ENCODE data around the gene KCNH1.
A peak's percentile ranks its signal among the peaks of the same experiment; 100 is the strongest.

The KCNH1 gene, protein sequence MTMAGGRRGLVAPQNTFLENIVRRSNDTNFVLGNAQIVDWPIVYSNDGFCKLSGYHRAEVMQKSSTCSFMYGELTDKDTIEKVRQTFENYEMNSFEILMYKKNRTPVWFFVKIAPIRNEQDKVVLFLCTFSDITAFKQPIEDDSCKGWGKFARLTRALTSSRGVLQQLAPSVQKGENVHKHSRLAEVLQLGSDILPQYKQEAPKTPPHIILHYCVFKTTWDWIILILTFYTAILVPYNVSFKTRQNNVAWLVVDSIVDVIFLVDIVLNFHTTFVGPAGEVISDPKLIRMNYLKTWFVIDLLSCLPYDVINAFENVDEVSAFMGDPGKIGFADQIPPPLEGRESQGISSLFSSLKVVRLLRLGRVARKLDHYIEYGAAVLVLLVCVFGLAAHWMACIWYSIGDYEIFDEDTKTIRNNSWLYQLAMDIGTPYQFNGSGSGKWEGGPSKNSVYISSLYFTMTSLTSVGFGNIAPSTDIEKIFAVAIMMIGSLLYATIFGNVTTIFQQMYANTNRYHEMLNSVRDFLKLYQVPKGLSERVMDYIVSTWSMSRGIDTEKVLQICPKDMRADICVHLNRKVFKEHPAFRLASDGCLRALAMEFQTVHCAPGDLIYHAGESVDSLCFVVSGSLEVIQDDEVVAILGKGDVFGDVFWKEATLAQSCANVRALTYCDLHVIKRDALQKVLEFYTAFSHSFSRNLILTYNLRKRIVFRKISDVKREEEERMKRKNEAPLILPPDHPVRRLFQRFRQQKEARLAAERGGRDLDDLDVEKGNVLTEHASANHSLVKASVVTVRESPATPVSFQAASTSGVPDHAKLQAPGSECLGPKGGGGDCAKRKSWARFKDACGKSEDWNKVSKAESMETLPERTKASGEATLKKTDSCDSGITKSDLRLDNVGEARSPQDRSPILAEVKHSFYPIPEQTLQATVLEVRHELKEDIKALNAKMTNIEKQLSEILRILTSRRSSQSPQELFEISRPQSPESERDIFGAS

DNA sequence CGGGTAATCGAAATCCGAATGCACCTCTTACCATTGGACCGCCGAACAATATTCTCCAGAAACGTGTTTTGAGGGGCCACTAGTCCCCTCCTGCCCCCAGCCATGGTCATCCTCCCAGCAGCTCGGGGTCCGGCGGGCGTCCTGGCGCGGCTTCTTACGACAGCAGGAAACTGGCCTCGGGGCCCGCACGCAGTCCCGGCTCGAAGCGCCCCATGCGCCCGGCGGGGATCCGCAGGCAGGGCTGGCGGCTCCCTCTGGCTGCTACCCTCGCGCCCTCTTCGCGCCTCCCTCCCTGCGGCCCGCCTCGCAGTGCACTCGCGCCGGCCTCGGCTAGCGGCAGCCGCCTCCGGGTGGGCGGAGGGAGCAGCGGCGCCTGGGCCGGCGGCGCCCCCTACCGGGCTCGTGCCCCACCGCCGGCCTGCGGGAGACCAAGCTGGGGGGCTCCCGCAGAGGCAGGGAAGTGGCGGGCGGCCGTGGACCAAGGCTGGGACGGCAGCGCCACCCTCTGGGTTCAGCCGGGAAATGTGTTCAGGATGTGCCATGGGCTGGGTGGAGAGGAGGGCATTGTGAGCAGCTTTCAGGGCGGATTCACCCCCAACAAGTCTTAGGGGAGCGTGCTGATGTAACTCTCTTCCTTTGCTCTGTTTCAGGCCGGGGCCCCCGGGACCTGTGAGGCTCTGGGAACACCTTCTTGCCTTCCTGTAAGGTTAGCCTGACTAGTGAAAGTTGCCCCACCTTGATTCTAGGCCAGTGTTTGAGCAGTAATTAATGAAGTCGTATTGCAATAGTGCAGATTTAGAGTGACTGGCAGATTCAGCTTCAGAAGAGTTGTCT, at the start of gene KCNH1:
Gene KCNH1, minus strand, starts transcription at position 313 of the 834 bp plus-strand sequence. Its CDS starts 203 bp downstream, at position 110.
- DNase-seq (ENCODE audit: low read depth, low spot score), result peak; percentile 15

DNA sequence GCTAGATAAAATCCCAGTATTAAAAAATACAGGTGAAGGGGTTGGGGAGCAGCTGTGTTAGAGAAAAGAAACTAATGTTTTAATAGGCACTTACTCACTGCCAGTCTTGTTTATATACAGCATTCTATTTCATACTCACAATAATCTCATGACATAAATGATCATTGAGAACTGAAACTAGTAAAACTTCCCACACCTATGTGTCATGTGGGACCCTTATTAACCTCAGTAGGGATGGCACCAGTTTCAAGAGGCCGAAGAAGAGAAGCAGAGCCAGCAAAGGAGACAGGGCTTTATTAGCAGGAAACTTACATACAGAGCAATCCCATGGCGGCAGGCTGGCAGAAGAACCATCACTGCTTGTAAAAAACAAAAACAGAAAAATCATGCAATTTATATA, 48.8 kb upstream of the KCNH1 start:
- DNase-seq (ENCODE audit: low read depth, low spot score), result no peak

DNA sequence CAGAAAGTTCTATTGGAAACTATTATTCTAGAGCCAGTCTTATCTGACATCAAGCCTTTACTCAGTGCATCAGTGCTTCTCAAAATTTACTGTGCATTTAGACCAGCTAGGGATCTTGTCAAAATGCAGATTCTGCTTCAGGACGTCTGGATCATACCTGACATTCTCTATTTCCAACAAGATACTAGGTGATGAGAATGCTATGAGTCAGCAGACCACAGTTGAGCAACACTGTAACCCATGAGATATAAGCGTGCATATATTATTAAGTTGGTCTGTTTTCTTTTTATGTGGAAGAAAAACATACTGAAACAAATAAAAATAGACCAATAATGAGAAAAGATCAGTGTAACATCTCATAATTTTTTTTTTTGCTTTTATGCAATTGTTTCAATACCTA, 40.4 kb upstream of the KCNH1 start:
- no peak for DNase-seq (ENCODE audit: low read depth, low spot score)

GRCh38 chr1:211172657-211173056, 38.7 kb upstream of the KCNH1 start:
- DNase-seq (ENCODE audit: low read depth, low spot score), result no peak

- DNase-seq (ENCODE audit: low read depth, low spot score), result no peak
Observed at GRCh38 chr1:211169353-211169752, 35.4 kb upstream of the KCNH1 start.

DNA sequence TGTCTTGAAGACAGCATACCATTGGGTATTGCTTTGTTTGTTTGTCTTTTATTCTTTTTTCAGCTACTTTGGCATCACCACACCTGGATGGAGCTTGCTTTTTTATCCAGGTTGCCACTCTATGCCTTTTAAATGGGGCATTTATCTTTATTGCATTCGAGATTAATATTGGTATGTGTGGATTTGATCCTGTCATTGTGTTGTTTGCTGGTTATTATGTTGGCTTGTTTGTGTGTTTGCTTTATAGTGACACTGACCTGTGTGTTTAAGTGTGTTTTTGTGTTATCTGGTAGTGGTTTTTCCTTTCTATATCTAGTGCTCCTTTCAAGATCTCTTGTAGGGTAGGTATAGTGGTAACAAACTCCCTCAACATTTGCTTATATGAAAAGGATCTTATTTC, 24.9 kb upstream of the KCNH1 start:
- no peak for DNase-seq (ENCODE audit: low read depth, low spot score)

DNA sequence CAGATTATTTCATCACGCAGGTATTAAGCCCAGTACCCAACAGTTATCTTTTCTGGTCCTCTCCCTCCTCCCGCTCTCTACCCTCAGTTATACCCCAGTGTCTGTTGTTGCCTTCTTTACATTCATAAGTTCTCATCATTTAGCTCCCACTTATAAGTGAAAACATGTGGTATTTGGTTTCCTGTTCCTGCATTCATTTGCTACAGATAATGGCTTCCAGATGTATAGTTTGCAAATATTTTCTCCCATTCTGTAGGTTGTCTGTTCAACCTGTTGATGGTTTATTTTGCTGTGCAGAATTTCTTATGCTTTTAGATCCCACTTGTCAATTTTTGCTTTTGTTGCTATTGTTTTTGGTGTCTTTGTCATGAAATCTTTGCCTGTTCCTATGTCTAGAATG, 21.1 kb upstream of the KCNH1 start:
- no peak for DNase-seq (ENCODE audit: low read depth, low spot score)

- DNase-seq (ENCODE audit: low read depth, low spot score), result no peak
Observed at GRCh38 chr1:211153932-211154331, 20.0 kb upstream of the KCNH1 start.

DNA sequence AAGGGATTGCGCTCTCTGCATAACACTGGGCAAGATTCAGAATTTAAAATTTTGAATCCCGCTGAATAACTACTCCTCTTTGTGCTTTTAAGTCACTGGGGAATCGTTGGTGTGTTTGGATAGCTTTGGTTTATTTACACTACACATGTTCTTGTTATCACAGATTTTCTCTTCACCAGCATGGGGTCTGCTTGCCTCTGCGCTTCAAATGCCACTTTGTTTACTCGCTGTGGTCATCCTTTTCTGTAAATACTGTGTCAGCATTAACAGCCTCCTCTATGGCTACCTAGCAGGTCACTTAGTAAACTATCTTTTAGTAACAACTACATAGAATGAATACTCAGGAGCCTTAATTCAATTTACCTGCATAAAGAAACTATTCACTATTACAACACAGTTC, 14.4 kb upstream of the KCNH1 start:
- peak; percentile 76 for DNase-seq (ENCODE audit: low read depth, low spot score)

- no peak for DNase-seq (ENCODE audit: low read depth, low spot score)
Observed at GRCh38 chr1:211145944-211146343, 12.0 kb upstream of the KCNH1 start.

- DNase-seq (ENCODE audit: low read depth, low spot score), result peak; percentile 20
Observed at GRCh38 chr1:211135342-211135950, 1.5 kb upstream of the KCNH1 start.

DNA sequence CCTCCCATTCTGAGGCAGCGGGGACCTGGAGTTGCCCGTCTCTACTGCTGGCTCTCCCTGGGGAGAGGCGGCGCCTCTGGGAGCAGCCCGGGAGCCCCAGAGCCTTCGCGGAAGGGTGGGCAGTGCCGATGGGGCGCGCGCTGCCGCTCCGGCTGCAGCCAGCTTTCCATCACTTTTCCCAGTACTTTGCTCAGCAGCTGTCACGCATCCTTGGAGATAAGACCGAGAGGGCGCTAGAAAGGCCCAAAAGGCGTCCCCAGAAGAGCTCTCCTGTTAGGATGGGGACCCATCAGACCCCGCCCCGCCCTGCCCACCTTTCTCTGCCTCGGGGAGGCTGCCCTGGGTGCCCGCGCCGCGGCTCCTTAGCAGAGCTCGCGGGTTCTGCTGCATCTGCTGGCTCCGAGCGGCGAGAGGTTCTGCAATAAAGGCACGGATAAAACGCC, 534 bp downstream of the KCNH1 start:
- no peak for DNase-seq (ENCODE audit: low read depth, low spot score)

- DNase-seq (ENCODE audit: low read depth, low spot score), result no peak
Observed at GRCh38 chr1:211132721-211133392, 1.1 kb downstream of the KCNH1 start.

DNA sequence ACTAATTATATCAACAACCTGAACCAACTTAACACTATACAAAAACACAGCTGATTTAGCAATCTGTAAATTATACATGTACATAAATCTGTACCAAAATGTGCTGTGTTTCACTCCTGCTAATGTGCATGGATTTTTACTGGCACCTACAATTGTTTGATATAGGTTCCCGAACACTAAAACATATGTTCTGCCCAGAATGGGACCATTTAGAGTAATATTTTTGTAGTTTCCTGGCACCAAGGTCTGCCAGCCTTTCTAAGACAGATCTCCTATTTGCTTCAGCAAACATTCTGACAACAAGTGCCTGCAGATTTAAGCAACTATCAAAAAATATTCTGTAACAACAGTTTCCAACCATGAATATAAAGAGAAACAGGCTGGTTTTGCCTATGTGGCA, 4.2 kb downstream of the KCNH1 start:
- no peak for DNase-seq (ENCODE audit: low read depth, low spot score)

DNA sequence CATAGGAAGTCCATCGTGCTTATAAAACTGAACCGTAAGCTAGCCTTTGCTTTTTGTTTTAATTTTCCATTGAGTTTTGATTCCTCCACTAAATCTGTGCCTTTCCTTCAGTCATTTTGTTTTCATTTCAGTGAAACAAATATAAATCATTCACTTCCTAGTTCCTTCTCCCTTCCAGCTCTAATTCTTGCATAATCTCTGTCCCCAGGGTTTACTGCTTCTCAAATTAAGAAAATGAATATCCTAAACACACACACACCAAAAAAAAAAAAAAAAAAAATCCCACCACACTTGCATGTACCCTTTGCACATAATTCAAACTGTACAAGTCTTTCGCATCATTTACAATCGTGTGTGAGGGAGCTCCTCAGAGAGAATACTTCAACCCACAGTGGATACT, 6.8 kb downstream of the KCNH1 start:
- no peak for DNase-seq (ENCODE audit: low read depth, low spot score)

- no peak for DNase-seq (ENCODE audit: low read depth, low spot score)
Observed at GRCh38 chr1:211126622-211127021, 7.3 kb downstream of the KCNH1 start.

- no peak for DNase-seq (ENCODE audit: low read depth, low spot score)
Observed at GRCh38 chr1:211118407-211119102, 15.4 kb downstream of the KCNH1 start.

GRCh38 chr1:211114446-211114845, 19.5 kb downstream of the KCNH1 start:
- no peak for DNase-seq (ENCODE audit: low read depth, low spot score)

GRCh38 chr1:211113566-211113965, 20.4 kb downstream of the KCNH1 start:
- DNase-seq (ENCODE audit: low read depth, low spot score), result no peak

DNA sequence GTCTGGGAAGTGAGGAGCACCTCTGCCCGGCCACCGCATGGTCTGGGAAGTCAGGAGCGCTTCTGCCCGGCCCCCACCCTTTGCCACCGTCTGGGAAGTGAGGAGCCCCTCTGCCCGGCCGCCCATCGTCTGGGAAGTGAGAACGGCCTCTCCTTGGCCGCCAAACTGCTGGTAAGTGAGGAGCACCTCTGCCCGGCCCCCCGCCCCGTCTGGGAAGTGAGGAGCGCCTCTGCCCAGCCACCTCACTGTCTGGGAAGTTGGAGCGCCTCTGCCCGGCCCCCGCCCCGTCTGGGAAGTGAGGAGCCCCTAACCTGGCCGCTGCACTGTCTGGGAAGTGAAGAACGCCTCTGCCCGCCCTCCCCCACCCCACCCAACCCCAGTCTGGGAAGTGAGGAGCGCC, 22.6 kb downstream of the KCNH1 start:
- no peak for DNase-seq (ENCODE audit: low read depth, low spot score)
